ENCODE data around the gene PTPRN2.

The PTPRN2 gene

DNA sequence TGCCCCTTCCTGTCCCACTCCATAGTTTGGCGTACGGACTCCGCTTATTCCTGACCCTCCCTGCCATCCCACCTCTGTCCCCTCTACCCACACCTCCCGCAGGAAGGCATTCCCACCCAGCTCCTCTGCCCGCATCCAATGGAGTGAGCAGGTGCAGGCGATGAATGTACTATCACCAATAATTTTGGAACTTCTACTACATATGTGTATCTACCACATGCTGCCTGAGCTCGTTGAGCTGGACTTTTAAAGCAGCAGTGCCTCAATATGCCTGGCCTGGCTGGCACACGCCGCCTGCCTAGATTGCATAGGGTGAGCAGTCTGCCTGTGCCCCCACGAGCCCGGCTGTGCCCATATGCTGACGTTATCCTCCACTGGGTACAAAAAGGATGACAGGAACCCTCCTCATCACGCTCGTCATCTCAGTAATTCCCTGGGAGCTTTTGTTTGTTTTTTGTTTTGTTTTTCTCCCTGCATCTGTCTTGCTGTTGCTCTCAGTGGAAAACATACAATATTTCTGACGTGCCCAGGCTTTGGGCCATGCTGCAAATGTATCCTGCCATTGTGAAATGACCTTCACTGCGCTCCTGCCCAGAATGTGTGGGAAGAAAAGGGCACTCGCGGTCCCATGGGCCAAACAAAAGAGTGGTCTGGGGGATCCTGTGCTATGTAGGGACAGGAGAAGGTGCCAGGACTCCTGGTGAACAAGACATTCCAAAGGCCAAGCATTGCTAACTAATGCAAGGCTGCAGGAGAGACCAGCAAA, 302.8 kb downstream of the PTPRN2 start:
- H3K4me3 ChIP-seq (ENCODE audit: low read depth, low read length): no peak overlapping the region
- TF ChIP-seq, protein P1, sequence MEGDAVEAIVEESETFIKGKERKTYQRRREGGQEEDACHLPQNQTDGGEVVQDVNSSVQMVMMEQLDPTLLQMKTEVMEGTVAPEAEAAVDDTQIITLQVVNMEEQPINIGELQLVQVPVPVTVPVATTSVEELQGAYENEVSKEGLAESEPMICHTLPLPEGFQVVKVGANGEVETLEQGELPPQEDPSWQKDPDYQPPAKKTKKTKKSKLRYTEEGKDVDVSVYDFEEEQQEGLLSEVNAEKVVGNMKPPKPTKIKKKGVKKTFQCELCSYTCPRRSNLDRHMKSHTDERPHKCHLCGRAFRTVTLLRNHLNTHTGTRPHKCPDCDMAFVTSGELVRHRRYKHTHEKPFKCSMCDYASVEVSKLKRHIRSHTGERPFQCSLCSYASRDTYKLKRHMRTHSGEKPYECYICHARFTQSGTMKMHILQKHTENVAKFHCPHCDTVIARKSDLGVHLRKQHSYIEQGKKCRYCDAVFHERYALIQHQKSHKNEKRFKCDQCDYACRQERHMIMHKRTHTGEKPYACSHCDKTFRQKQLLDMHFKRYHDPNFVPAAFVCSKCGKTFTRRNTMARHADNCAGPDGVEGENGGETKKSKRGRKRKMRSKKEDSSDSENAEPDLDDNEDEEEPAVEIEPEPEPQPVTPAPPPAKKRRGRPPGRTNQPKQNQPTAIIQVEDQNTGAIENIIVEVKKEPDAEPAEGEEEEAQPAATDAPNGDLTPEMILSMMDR (IDR thresholded peaks at IDR 0.05; ENCODE audit: low read depth, low read length, missing control alignments): no peak
- in situ Hi-C loops (cut with HindIII; ENCODE audit: low sequenced_read_pairs): no loop called here
- no peak for DNase-seq (ENCODE audit: low read depth)

DNA sequence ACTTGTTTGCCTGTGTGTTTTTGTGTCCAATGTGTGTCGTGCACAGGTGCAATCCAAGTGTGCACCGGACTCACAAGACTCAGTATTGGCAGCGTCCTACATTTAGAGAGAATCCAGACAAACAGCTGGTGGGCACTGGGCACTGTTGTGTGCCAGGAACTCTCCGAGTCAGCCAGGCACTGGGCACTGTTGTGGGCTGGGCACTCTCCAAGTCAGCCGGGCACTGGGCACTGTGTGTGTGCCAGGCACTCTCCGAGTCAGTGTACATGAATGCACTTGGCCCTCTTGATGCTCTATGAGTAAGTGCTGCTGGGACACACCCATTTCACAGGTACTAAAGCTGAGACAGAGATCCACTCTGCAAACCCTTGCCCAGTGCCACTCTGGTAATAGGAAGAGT, 303.5 kb downstream of the PTPRN2 start:
- in situ Hi-C loops (cut with HindIII; ENCODE audit: low sequenced_read_pairs): no loop called here
- TF ChIP-seq, protein P1 (IDR thresholded peaks at IDR 0.05; ENCODE audit: low read depth, low read length, missing control alignments): no peak
- DNase-seq (ENCODE audit: low read depth): no peak
- no peak overlapping the region for H3K4me3 ChIP-seq (ENCODE audit: low read depth, low read length)

DNA sequence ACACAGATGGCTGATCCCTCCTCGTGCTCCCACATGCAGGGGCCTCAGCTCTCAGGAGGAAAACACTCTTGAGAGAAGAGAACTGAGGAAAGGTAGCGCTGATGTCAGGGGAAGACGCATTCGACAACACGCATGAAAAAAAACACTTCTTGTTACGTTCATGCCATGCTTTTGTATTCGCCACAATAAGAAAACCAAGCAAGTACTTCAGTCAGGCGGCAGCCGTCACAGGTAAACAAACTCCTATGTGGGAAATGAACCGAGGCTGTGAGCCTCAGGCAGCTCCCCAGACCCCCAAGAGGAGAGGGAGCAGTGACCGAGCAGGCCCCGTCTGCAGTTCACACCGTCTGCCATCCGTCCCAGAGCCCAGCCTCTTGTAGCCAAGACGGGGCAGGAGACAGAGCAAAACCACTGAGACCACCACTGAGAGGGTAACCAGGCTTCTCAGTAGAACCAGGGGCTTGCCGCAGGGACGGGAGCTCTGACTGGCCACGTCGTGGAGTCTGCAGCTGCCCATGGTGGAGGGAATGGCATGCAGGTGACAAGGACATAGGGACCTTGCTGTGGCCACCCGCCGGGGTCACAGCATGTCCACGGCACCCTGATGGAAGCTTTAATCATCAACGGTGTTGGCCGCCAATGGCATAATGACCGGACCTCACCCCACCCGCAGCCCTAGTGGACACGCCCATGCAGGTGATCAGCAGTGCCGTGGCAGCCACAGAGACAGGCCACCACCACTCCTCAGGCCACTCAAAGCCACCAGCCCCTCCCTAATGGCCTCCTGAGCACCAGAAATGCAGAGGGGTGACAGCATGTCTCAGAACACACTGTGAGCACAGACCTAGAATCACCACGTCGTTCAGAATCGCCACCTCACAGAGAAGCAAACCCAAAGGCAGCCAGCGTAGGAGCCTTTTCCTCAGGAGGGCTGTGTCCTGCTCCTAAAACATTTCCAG, 304.3 kb downstream of the PTPRN2 start:
- no peak overlapping the region for H3K4me3 ChIP-seq (ENCODE audit: low read depth, low read length)
- TF ChIP-seq, protein P1 (IDR thresholded peaks at IDR 0.05; ENCODE audit: low read depth, low read length, missing control alignments): no peak
- in situ Hi-C loops (cut with HindIII; ENCODE audit: low sequenced_read_pairs): no loop called here
- no peak for DNase-seq (ENCODE audit: low read depth)

- no peak for DNase-seq (ENCODE audit: low read depth)
- H3K4me3 ChIP-seq (ENCODE audit: low read depth, low read length): no peak overlapping the region
- TF ChIP-seq, protein P1 (IDR thresholded peaks at IDR 0.05; ENCODE audit: low read depth, low read length, missing control alignments): no peak
- in situ Hi-C loops (cut with HindIII; ENCODE audit: low sequenced_read_pairs): no loop called here
Observed at GRCh38 chr7:158282461-158283001, 305.1 kb downstream of the PTPRN2 start.

DNA sequence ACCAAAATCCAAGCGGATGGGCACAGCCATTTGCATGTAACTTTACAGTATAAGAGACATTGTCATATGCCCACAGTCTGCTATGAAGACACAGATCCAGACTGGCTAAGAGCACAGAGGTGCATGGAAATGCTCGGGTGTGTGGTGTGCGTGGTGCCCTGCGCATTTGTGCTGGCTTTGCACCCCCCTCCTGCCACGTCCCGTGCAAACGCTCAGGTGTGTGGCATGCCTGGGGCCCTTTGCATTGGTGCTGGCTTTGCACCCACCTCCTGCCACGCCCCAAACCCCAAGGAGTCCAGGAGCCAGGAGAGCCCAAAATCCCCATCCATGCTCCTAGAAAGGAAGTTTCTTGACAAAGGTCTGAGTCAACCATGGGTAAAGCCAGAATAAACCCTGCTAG, 306.2 kb downstream of the PTPRN2 start:
- DNase-seq (ENCODE audit: low read depth): no peak
- in situ Hi-C loops (cut with HindIII; ENCODE audit: low sequenced_read_pairs): no loop called here
- TF ChIP-seq, protein P1 (IDR thresholded peaks at IDR 0.05; ENCODE audit: low read depth, low read length, missing control alignments): no peak
- no peak overlapping the region for H3K4me3 ChIP-seq (ENCODE audit: low read depth, low read length)

GRCh38 chr7:158280448-158281144, 307.0 kb downstream of the PTPRN2 start:
- TF ChIP-seq, protein P1 (IDR thresholded peaks at IDR 0.05; ENCODE audit: low read depth, low read length, missing control alignments): no peak
- in situ Hi-C loops (cut with HindIII; ENCODE audit: low sequenced_read_pairs): no loop called here
- DNase-seq (ENCODE audit: low read depth): no peak
- no peak overlapping the region for H3K4me3 ChIP-seq (ENCODE audit: low read depth, low read length)

All from astrocyte of the cerebellum (primary cell).